Frontal cortex (tissue), 4 donors: ENCODE measurements around the gene CCDC90B. TPM values are rescaled to one million over a fixed set of nuclear protein-coding genes. Genes with fewer than 3 reads are reported as not detected.

Experiments
- DNase-seq, 2 donors: peaks; one replicate each; pipeline ENCODE4 v3.0.0; 2012; ENCODE audit warnings: low spot score in 2 of 2
- FAIRE-seq: peaks from 2 replicates; lab custom pipeline; 2012; peaks lifted over from hg19 to GRCh38; lab: Jason Lieb, UNC
- small RNA-seq: library from RNA; depleted of rRNA; stranded (forward); fragments of <200 nt; gene quantifications from one replicate; pipeline ENCODE3, GENCODE V24; 2014
- total RNA-seq: library from RNA; depleted of rRNA; stranded (reverse); fragments of >200 nt; gene quantifications from one replicate; pipeline ENCODE4 v1.2.3, GENCODE V29; 2014
- donor health status: control.
- donor health status: control.
- donor health status: control.

Gene CCDC90B
- total RNA-seq, 1 donor from 2014 or later = 216 TPM

- DNase-seq = no peak
- FAIRE-seq = no peak
These were observed 36.7 kb downstream of the CCDC90B start for GRCh38 chr11:83249445-83249844.

GRCh38 chr11:83241291-83241946 is 44.7 kb downstream of the CCDC90B start:
- FAIRE-seq (no peak), DNase-seq (peak in 1 of 2 donors; percentile 16)

GRCh38 chr11:83238111-83238510 is 48.1 kb downstream of the CCDC90B start:
- DNase-seq (no peak), FAIRE-seq (no peak)

- DNase-seq = no peak
- FAIRE-seq = no peak
These were observed 50.3 kb downstream of the CCDC90B start for GRCh38 chr11:83235825-83236224.

- DNase-seq = no peak
- no peak for FAIRE-seq
These were observed 62.7 kb downstream of the CCDC90B start for GRCh38 chr11:83223457-83223856.

- FAIRE-seq (no peak), DNase-seq (no peak)
These were observed 63.7 kb downstream of the CCDC90B start for GRCh38 chr11:83222499-83222898.

GRCh38 chr11:83221694-83222093 is 64.5 kb downstream of the CCDC90B start:
- FAIRE-seq (no peak), DNase-seq (no peak)

GRCh38 chr11:83220260-83220659 is 65.9 kb downstream of the CCDC90B start:
- no peak for FAIRE-seq

GRCh38 chr11:83219095-83219494 is 67.1 kb downstream of the CCDC90B start:
- no peak for DNase-seq
- FAIRE-seq = no peak

More at GRCh38 chr11:83220260-83220659, 65.9 kb downstream of the CCDC90B start:
- no peak for DNase-seq

Small RNAs within 50 kb of the gene (small RNA-seq; reads per million reads assigned to genes)
- not detected for gene AP000873.5

Other genes starting within 250 kb of the CCDC90B start
- gene RAB30, start 214.5 kb downstream of the CCDC90B start, total RNA-seq = 41.2 TPM
- gene PCF11, start 129.2 kb downstream of the CCDC90B start, total RNA-seq = 77.0 TPM
- gene ANKRD42, start 92.7 kb downstream of the CCDC90B start, total RNA-seq = 8.6 TPM